ENCODE measurements around the gene RPS16. TPM values are rescaled to one million over a fixed set of nuclear protein-coding genes. Genes with fewer than 3 reads are reported as not detected.

RPS16 gene
- total and polyA plus RNA-seq, 4 donors: 109 to 1,094 (median 218) TPM

DNA sequence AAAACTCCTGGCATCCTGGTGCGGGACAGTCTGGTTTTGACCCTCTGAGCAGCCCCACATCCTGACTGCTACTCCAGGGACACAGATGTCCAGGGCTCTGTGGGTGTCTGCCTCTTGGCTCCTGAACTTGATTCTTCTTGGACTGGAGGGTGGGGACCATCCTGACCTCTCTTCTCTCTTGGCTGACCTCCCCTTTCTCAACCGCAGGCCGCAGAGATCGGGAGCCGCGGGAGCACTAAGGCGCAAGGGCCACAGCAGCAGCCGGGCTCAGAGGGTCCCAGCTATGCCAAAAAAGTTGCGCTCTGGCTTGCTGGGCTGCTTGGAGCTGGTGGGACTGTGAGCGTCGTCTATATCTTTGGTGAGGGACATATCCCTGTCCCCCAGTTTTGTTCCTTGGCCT lies 45.9 kb upstream of the RPS16 start (continued):
- no peak for TF ChIP-seq RAD21 (IDR thresholded peaks at IDR 0.05)

DNA sequence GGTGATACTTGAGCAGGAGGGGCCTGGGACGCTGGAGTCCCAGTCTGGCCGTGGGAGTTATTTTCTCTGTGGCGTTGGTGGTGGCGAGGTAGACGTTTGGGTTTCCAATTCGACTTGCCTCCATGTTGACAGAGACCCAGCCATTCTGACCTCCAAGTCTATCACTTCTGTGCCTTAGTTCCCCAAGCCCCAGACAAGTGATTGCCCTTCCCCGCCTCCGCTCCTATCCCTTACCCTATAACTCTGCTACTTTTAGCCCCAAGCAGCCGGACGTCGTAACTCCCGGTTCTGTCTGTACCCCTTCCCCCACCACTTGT lies 45.4 kb upstream of the RPS16 start:
- no peak for TF ChIP-seq RXRA (IDR thresholded peaks at IDR 0.05)
- peak overlapping the region; percentile 78 to 95 (median 79) for H3K4me3 ChIP-seq (ENCODE audit: low read depth in 1 of 3, low read length in 3 of 3)
- peaks cover 3 to 19% (median 15%) of the 10 kb centered on the region in 4 donors for H3K4me1 ChIP-seq (ENCODE audit: control insufficient read depth in 4 of 4, insufficient read depth in 4 of 4, low read length in 3 of 4)
- H3K9ac ChIP-seq (ENCODE audit: low read depth in 1 of 2, low read length in 2 of 2): peak overlapping the region; percentile 76 to 93
- H3K36me3 ChIP-seq (ENCODE audit: control insufficient read depth in 4 of 4, insufficient read depth in 3 of 4, low read depth in 1 of 4, low read length in 3 of 4): peaks cover 5 to 16% (median 7%) of the 10 kb centered on the region in 4 donors
- no peaks in the 10 kb centered on the region for H3K27me3 ChIP-seq (ENCODE audit: control insufficient read depth in 4 of 4, insufficient read depth in 4 of 4, low read length in 3 of 4)
- H3K9me3 ChIP-seq (ENCODE audit: control insufficient read depth in 4 of 4, low read length in 3 of 4): no peaks in the 10 kb centered on the region
- 0% methylated on average over 12 of the region's 12 CpGs for WGBS
- no peak for DNase-seq (ENCODE audit: low spot score)
- peak overlapping the region; percentile 61 to 82 for H3K27ac ChIP-seq (ENCODE audit: low read depth in 1 of 2, low read length in 2 of 2)

DNA sequence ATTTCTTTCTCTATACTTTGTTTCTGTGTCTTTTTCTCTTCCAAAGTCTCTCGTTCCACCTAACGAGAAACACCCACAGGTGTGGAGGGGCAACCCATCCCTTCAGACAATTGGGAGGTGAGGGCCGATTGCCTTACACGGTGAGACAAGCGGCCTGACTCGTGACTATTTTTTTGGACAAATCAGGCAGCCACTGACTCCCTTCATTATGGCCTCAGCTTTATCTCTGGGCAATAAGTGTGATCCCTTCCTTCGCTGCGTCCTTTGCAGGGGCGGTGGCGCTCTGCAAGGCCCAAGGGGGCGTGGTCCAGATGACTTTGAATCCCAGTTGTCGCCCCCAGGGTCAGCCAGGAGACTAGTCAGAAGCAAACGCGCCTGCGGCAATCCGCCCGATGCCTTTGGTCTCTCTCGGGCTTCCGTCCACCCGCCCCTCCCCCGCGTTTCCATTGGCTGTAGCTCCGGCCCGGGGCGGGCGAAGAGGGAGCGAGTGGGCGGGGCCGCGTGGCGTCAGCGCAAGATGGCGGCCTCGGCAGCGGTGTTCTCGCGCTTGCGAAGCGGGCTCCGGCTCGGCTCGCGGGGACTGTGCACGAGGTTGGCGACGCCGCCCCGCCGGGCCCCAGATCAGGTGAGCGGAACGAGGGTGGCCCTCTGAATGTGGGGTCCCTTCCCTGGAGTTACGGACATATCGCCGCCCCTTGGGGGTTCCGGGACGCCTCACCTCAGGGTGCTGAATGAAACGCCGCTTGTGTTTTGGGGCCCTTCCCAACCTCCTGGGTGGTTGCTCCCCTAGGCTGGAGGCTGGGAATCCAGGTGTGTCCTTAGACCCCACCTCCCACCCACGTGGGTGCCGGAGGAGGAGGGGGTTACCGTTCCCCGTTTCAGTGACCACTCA lies 44.8 kb upstream of the RPS16 start, which contains the start of gene TIMM50:
Gene TIMM50, plus strand, starts transcription at position 502 of the 892 bp plus-strand sequence. Its CDS starts 16 bp downstream, at position 518.
- Histone ChIP-seq H3K4me1 (ENCODE audit: control insufficient read depth in 4 of 4, insufficient read depth in 4 of 4, low read length in 3 of 4) (peaks cover 3 to 19% (median 15%) of the 10 kb centered on the region in 4 donors), H3K9ac (ENCODE audit: low read depth in 1 of 2, low read length in 2 of 2) (peak within 1 kb of the TSS; percentile 76 to 93), H3K27me3 (ENCODE audit: control insufficient read depth in 4 of 4, insufficient read depth in 4 of 4, low read length in 3 of 4) (no peaks in the 10 kb centered on the region), H3K9me3 (ENCODE audit: control insufficient read depth in 4 of 4, low read length in 3 of 4) (no peaks in the 10 kb centered on the region), H3K4me3 (ENCODE audit: low read depth in 1 of 3, low read length in 3 of 3) (peak within 1 kb of the TSS; percentile 78 to 95 (median 79)), H3K27ac (ENCODE audit: low read depth in 1 of 2, low read length in 2 of 2) (peak within 1 kb of the TSS; percentile 61 to 82), H3K36me3 (ENCODE audit: control insufficient read depth in 4 of 4, insufficient read depth in 3 of 4, low read depth in 1 of 4, low read length in 3 of 4) (peaks cover under 1 to 17% (median 8%) of the 10 kb centered on the region in 4 donors)
- TF ChIP-seq FOXA2 (IDR thresholded peaks at IDR 0.05) (no peak), JUND (IDR thresholded peaks at IDR 0.05) (peak in 1 of 2 donors; percentile 39), NR2F2 (IDR thresholded peaks at IDR 0.05) (peak; percentile 52), EGR1 (IDR thresholded peaks at IDR 0.05; ENCODE audit: low read depth in 2 of 2) (peak; percentile 67 to 84), FOXA1 (IDR thresholded peaks at IDR 0.05) (no peak), SP1 (IDR thresholded peaks at IDR 0.05) (peak; percentile 89), RXRA (IDR thresholded peaks at IDR 0.05) (peak; percentile 51 to 71), RAD21 (IDR thresholded peaks at IDR 0.05) (peak in 1 of 2 donors; percentile 40), HNF4A (conservative IDR thresholded peaks at IDR 0.05) (peak; percentile 21 to 51), GABPA (IDR thresholded peaks at IDR 0.05 in 1 of 2, conservative IDR thresholded peaks at IDR 0.05 in 1 of 2) (peak in 1 of 2 donors; percentile 77), TAF1 (conservative IDR thresholded peaks at IDR 0.05) (no peak), HNF4G (IDR thresholded peaks at IDR 0.05) (no peak), YY1 (IDR thresholded peaks at IDR 0.05) (peak; percentile 98)
- TF ChIP-seq, protein P1, sequence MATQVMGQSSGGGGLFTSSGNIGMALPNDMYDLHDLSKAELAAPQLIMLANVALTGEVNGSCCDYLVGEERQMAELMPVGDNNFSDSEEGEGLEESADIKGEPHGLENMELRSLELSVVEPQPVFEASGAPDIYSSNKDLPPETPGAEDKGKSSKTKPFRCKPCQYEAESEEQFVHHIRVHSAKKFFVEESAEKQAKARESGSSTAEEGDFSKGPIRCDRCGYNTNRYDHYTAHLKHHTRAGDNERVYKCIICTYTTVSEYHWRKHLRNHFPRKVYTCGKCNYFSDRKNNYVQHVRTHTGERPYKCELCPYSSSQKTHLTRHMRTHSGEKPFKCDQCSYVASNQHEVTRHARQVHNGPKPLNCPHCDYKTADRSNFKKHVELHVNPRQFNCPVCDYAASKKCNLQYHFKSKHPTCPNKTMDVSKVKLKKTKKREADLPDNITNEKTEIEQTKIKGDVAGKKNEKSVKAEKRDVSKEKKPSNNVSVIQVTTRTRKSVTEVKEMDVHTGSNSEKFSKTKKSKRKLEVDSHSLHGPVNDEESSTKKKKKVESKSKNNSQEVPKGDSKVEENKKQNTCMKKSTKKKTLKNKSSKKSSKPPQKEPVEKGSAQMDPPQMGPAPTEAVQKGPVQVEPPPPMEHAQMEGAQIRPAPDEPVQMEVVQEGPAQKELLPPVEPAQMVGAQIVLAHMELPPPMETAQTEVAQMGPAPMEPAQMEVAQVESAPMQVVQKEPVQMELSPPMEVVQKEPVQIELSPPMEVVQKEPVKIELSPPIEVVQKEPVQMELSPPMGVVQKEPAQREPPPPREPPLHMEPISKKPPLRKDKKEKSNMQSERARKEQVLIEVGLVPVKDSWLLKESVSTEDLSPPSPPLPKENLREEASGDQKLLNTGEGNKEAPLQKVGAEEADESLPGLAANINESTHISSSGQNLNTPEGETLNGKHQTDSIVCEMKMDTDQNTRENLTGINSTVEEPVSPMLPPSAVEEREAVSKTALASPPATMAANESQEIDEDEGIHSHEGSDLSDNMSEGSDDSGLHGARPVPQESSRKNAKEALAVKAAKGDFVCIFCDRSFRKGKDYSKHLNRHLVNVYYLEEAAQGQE (IDR thresholded peaks at IDR 0.05): peak; percentile 17
- TF ChIP-seq, protein P2, sequence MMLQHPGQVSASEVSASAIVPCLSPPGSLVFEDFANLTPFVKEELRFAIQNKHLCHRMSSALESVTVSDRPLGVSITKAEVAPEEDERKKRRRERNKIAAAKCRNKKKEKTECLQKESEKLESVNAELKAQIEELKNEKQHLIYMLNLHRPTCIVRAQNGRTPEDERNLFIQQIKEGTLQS (IDR thresholded peaks at IDR 0.05): peak; percentile 10
- TF ChIP-seq, protein P3, sequence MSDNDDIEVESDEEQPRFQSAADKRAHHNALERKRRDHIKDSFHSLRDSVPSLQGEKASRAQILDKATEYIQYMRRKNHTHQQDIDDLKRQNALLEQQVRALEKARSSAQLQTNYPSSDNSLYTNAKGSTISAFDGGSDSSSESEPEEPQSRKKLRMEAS (IDR thresholded peaks at IDR 0.05): peak; percentile 57
- TF ChIP-seq, protein P4, sequence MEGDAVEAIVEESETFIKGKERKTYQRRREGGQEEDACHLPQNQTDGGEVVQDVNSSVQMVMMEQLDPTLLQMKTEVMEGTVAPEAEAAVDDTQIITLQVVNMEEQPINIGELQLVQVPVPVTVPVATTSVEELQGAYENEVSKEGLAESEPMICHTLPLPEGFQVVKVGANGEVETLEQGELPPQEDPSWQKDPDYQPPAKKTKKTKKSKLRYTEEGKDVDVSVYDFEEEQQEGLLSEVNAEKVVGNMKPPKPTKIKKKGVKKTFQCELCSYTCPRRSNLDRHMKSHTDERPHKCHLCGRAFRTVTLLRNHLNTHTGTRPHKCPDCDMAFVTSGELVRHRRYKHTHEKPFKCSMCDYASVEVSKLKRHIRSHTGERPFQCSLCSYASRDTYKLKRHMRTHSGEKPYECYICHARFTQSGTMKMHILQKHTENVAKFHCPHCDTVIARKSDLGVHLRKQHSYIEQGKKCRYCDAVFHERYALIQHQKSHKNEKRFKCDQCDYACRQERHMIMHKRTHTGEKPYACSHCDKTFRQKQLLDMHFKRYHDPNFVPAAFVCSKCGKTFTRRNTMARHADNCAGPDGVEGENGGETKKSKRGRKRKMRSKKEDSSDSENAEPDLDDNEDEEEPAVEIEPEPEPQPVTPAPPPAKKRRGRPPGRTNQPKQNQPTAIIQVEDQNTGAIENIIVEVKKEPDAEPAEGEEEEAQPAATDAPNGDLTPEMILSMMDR (IDR thresholded peaks at IDR 0.05; ENCODE audit: low read depth, low read length, missing input control): no peak
- TF ChIP-seq, protein P5, sequence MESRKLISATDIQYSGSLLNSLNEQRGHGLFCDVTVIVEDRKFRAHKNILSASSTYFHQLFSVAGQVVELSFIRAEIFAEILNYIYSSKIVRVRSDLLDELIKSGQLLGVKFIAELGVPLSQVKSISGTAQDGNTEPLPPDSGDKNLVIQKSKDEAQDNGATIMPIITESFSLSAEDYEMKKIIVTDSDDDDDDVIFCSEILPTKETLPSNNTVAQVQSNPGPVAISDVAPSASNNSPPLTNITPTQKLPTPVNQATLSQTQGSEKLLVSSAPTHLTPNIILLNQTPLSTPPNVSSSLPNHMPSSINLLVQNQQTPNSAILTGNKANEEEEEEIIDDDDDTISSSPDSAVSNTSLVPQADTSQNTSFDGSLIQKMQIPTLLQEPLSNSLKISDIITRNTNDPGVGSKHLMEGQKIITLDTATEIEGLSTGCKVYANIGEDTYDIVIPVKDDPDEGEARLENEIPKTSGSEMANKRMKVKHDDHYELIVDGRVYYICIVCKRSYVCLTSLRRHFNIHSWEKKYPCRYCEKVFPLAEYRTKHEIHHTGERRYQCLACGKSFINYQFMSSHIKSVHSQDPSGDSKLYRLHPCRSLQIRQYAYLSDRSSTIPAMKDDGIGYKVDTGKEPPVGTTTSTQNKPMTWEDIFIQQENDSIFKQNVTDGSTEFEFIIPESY (IDR thresholded peaks at IDR 0.05): peak; percentile 95
- WGBS: under 1% methylated on average over 62 of the region's 62 CpGs
- peak; percentile 99 for DNase-seq (ENCODE audit: low spot score)

Measured in liver (tissue), 9 donors.